Activated T-helper 1 cell treated with Interleukin-2 at 50 U/mL for 16 hours (primary cell): ENCODE data around the gene UNK.
"Not testable (repeated sequence)": the region's sequence is repeated elsewhere in the genome, so short reads cannot be mapped to it uniquely, and the experiment has no call there.

Experiments
- DNase-seq: peaks from one replicate; pipeline ENCODE4 v3.0.0-alpha.2; 2020; ENCODE audit warnings: low read depth

The UNK gene

GRCh38 chr17:75799402-75799801 lies 14.8 kb downstream of the UNK start:
- no peak for DNase-seq

- DNase-seq, result no peak
These were observed 19.3 kb downstream of the UNK start for GRCh38 chr17:75803883-75804282.

GRCh38 chr17:75806822-75807500 lies 22.4 kb downstream of the UNK start:
- DNase-seq, result no peak

GRCh38 chr17:75807861-75808260 lies 23.3 kb downstream of the UNK start:
- no peak for DNase-seq

GRCh38 chr17:75808549-75808904 lies 23.9 kb downstream of the UNK start:
- DNase-seq, result no peak

- no peak for DNase-seq
These were observed 24.5 kb downstream of the UNK start for GRCh38 chr17:75808905-75809621.

- no peak for DNase-seq
These were observed 25.1 kb downstream of the UNK start for GRCh38 chr17:75809631-75810111.

- DNase-seq, result no peak
These were observed 25.6 kb downstream of the UNK start for GRCh38 chr17:75810216-75810615.

- DNase-seq, result not testable (repeated sequence)
These were observed 26.1 kb downstream of the UNK start for GRCh38 chr17:75810756-75811155.

- DNase-seq, result no peak
These were observed 26.6 kb downstream of the UNK start for GRCh38 chr17:75811174-75811573.

- no peak for DNase-seq
These were observed 27.7 kb downstream of the UNK start for GRCh38 chr17:75812096-75813013.

- no peak for DNase-seq
These were observed 28.7 kb downstream of the UNK start for GRCh38 chr17:75813081-75814020.

- no peak for DNase-seq
These were observed 29.4 kb downstream of the UNK start for GRCh38 chr17:75814021-75814395.

- no peak for DNase-seq
These were observed 30.3 kb downstream of the UNK start for GRCh38 chr17:75814900-75815373.

GRCh38 chr17:75815399-75815798 lies 30.8 kb downstream of the UNK start:
- DNase-seq, result no peak

- no peak for DNase-seq
These were observed 32.1 kb downstream of the UNK start for GRCh38 chr17:75816693-75817092.

GRCh38 chr17:75817571-75817970 lies 33.0 kb downstream of the UNK start:
- DNase-seq, result no peak

GRCh38 chr17:75818326-75818885 lies 33.8 kb downstream of the UNK start:
- no peak for DNase-seq

GRCh38 chr17:75819116-75819515 lies 34.5 kb downstream of the UNK start:
- DNase-seq, result no peak

GRCh38 chr17:75819678-75820077 lies 35.1 kb downstream of the UNK start:
- DNase-seq, result no peak
